Measurements from ENCODE around the gene PEDS1. TPM values are rescaled to one million over a fixed set of nuclear protein-coding genes. Genes with fewer than 3 reads are reported as not detected.

Gene PEDS1
- total and polyA plus RNA-seq, 2 of the 13 experiments (the other 11 are each of a cell fraction or from before 2014, with no cell fraction given), result 30.5 to 93.9 TPM

GRCh38 chr20:50186151-50186885, 32.8 kb upstream of the PEDS1 start (continued):
- TF ChIP-seq, protein P1, sequence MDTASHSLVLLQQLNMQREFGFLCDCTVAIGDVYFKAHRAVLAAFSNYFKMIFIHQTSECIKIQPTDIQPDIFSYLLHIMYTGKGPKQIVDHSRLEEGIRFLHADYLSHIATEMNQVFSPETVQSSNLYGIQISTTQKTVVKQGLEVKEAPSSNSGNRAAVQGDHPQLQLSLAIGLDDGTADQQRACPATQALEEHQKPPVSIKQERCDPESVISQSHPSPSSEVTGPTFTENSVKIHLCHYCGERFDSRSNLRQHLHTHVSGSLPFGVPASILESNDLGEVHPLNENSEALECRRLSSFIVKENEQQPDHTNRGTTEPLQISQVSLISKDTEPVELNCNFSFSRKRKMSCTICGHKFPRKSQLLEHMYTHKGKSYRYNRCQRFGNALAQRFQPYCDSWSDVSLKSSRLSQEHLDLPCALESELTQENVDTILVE (CRISPR knock-in tag; IDR thresholded peaks at IDR 0.05), result peak; percentile 87
- TF ChIP-seq KDM1A (CRISPR knock-in tag; IDR thresholded peaks at IDR 0.05) (peak; percentile 76; the same call in 1 of the 2 replicates), ZBTB38 (CRISPR knock-in tag; IDR thresholded peaks at IDR 0.05) (peak; percentile 49), ZNF292 (CRISPR knock-in tag; IDR thresholded peaks at IDR 0.05; ENCODE audit: borderline replicate concordance, low read depth) (no peak; the same call in 1 of the 2 replicates), ISX (CRISPR knock-in tag; conservative IDR thresholded peaks at IDR 0.05) (no peak), SRY (CRISPR knock-in tag; IDR thresholded peaks at IDR 0.05) (no peak), ZNF670 (CRISPR knock-in tag; IDR thresholded peaks at IDR 0.05; ENCODE audit: borderline replicate concordance) (no peak), ZNF782 (CRISPR knock-in tag; IDR thresholded peaks at IDR 0.05; ENCODE audit: borderline replicate concordance) (peak; percentile 15; the same call in 1 of the 2 replicates), ZNF20 (CRISPR knock-in tag; IDR thresholded peaks at IDR 0.05) (no peak), ZNF496 (CRISPR knock-in tag; IDR thresholded peaks at IDR 0.05; ENCODE audit: insufficient replicate concordance) (no peak), RFX3 (CRISPR knock-in tag; IDR thresholded peaks at IDR 0.05) (no peak), ZNF30 (CRISPR knock-in tag; IDR thresholded peaks at IDR 0.05) (no peak), DMAP1 (CRISPR knock-in tag; IDR thresholded peaks at IDR 0.05) (no peak), ZNF337 (CRISPR knock-in tag; IDR thresholded peaks at IDR 0.05; ENCODE audit: borderline replicate concordance, low read depth) (no peak), ZBTB37 (CRISPR knock-in tag; IDR thresholded peaks at IDR 0.05) (no peak), HMGXB4 (CRISPR knock-in tag; IDR thresholded peaks at IDR 0.05; ENCODE audit: borderline replicate concordance in 1 of 2, low read depth in 1 of 2) (peak in 1 of 2 experiments; percentile 85; a peak in 1 of 4 replicates), JUN (CRISPR knock-in tag; IDR thresholded peaks at IDR 0.05) (0 out of 2 replicates have a peak, but pooled peaks have one; percentile 15)
- TF ChIP-seq, protein P2, sequence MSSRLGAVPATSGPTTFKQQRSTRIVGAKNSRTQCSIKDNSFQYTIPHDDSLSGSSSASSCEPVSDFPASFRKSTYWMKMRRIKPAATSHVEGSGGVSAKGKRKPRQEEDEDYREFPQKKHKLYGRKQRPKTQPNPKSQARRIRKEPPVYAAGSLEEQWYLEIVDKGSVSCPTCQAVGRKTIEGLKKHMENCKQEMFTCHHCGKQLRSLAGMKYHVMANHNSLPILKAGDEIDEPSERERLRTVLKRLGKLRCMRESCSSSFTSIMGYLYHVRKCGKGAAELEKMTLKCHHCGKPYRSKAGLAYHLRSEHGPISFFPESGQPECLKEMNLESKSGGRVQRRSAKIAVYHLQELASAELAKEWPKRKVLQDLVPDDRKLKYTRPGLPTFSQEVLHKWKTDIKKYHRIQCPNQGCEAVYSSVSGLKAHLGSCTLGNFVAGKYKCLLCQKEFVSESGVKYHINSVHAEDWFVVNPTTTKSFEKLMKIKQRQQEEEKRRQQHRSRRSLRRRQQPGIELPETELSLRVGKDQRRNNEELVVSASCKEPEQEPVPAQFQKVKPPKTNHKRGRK (CRISPR knock-in tag; IDR thresholded peaks at IDR 0.05), result no peak
- TF ChIP-seq, protein P3, sequence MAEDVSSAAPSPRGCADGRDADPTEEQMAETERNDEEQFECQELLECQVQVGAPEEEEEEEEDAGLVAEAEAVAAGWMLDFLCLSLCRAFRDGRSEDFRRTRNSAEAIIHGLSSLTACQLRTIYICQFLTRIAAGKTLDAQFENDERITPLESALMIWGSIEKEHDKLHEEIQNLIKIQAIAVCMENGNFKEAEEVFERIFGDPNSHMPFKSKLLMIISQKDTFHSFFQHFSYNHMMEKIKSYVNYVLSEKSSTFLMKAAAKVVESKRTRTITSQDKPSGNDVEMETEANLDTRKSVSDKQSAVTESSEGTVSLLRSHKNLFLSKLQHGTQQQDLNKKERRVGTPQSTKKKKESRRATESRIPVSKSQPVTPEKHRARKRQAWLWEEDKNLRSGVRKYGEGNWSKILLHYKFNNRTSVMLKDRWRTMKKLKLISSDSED (CRISPR knock-in tag; IDR thresholded peaks at IDR 0.05), result no peak
- TF ChIP-seq, protein P4, sequence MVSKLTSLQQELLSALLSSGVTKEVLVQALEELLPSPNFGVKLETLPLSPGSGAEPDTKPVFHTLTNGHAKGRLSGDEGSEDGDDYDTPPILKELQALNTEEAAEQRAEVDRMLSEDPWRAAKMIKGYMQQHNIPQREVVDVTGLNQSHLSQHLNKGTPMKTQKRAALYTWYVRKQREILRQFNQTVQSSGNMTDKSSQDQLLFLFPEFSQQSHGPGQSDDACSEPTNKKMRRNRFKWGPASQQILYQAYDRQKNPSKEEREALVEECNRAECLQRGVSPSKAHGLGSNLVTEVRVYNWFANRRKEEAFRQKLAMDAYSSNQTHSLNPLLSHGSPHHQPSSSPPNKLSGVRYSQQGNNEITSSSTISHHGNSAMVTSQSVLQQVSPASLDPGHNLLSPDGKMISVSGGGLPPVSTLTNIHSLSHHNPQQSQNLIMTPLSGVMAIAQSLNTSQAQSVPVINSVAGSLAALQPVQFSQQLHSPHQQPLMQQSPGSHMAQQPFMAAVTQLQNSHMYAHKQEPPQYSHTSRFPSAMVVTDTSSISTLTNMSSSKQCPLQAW (CRISPR knock-in tag; IDR thresholded peaks at IDR 0.05), result peak; percentile 70; the same call in 1 of the 2 replicates

Data from HepG2 (cell line).